ENCODE results near the gene SLC24A3.

Gene SLC24A3

GRCh38 chr20:19301843-19302242 lies 89.4 kb downstream of the SLC24A3 start (continued):
- TF ChIP-seq OVOL3 (tag by site-specific recombination; IDR thresholded peaks at IDR 0.05), result no peak

- no peak overlapping the region for H3K4me3 ChIP-seq (ENCODE audit: low read depth, low read length)
- H3K36me3 ChIP-seq (ENCODE audit: control insufficient read depth in 2 of 2, insufficient read depth in 1 of 2, low read length in 2 of 2), result no peaks in the 10 kb centered on the region
- no peaks in the 10 kb centered on the region for H3K9me3 ChIP-seq (ENCODE audit: control insufficient read depth, insufficient read depth, low read depth, low read length)
- no peak for TF ChIP-seq ZNF514 (tag by site-specific recombination; IDR thresholded peaks at IDR 0.05)
- no peak for TF ChIP-seq ZNF184 (tag by site-specific recombination; IDR thresholded peaks at IDR 0.05)
- TF ChIP-seq ZNF792 (tag by site-specific recombination; IDR thresholded peaks at IDR 0.05), result no peak
- no peak for TF ChIP-seq ZNF677 (tag by site-specific recombination; IDR thresholded peaks at IDR 0.05)
- no peak for TF ChIP-seq ZNF302 (tag by site-specific recombination; IDR thresholded peaks at IDR 0.05; ENCODE audit: low read depth)
- TF ChIP-seq PBX3 (CRISPR knock-in tag; IDR thresholded peaks at IDR 0.05), result no peak
- TF ChIP-seq, protein P1, sequence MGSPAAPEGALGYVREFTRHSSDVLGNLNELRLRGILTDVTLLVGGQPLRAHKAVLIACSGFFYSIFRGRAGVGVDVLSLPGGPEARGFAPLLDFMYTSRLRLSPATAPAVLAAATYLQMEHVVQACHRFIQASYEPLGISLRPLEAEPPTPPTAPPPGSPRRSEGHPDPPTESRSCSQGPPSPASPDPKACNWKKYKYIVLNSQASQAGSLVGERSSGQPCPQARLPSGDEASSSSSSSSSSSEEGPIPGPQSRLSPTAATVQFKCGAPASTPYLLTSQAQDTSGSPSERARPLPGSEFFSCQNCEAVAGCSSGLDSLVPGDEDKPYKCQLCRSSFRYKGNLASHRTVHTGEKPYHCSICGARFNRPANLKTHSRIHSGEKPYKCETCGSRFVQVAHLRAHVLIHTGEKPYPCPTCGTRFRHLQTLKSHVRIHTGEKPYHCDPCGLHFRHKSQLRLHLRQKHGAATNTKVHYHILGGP (tag by site-specific recombination; IDR thresholded peaks at IDR 0.05), result no peak
- TF ChIP-seq REPIN1 (tag by site-specific recombination; IDR thresholded peaks at IDR 0.05; ENCODE audit: low read depth), result no peak
- TF ChIP-seq, protein P2, sequence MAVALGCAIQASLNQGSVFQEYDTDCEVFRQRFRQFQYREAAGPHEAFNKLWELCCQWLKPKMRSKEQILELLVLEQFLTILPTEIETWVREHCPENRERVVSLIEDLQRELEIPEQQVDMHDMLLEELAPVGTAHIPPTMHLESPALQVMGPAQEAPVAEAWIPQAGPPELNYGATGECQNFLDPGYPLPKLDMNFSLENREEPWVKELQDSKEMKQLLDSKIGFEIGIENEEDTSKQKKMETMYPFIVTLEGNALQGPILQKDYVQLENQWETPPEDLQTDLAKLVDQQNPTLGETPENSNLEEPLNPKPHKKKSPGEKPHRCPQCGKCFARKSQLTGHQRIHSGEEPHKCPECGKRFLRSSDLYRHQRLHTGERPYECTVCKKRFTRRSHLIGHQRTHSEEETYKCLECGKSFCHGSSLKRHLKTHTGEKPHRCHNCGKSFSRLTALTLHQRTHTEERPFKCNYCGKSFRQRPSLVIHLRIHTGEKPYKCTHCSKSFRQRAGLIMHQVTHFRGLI (tag by site-specific recombination; IDR thresholded peaks at IDR 0.05), result no peak
- no peak for TF ChIP-seq KLF7 (tag by site-specific recombination; IDR thresholded peaks at IDR 0.05; ENCODE audit: borderline replicate concordance)
- POLR2A ChIA-PET, result no interaction called here
- CTCF ChIA-PET, result no interaction called here
- H3K27ac ChIP-seq (ENCODE audit: extremely low read depth, low read depth, low read length), result no peak overlapping the region
- H3K4me1 ChIP-seq (ENCODE audit: control insufficient read depth, insufficient read depth, low read length), result no peaks in the 10 kb centered on the region
Observed at GRCh38 chr20:19302714-19303113, 90.3 kb downstream of the SLC24A3 start.

GRCh38 chr20:19304389-19304788 lies 91.9 kb downstream of the SLC24A3 start:
- CTCF ChIA-PET, result no interaction called here
- no peaks in the 10 kb centered on the region for H3K4me1 ChIP-seq (ENCODE audit: control insufficient read depth, insufficient read depth, low read length)
- POLR2A ChIA-PET, result no interaction called here

GRCh38 chr20:19304886-19305415 lies 92.5 kb downstream of the SLC24A3 start:
- CTCF ChIA-PET, result no interaction called here
- Histone ChIP-seq H3K4me3 (ENCODE audit: low read depth, low read length) (no peak overlapping the region), H3K36me3 (ENCODE audit: control insufficient read depth in 2 of 2, insufficient read depth in 1 of 2, low read length in 2 of 2) (no peaks in the 10 kb centered on the region), H3K4me1 (ENCODE audit: control insufficient read depth, insufficient read depth, low read length) (no peaks in the 10 kb centered on the region), H3K27ac (ENCODE audit: extremely low read depth, low read depth, low read length) (no peak overlapping the region), H3K9me3 (ENCODE audit: control insufficient read depth, insufficient read depth, low read depth, low read length) (no peaks in the 10 kb centered on the region)
- POLR2A ChIA-PET, result no interaction called here
- TF ChIP-seq ZNF843 (tag by site-specific recombination; IDR thresholded peaks at IDR 0.05), result no peak
- no peak for TF ChIP-seq ZNF777 (tag by site-specific recombination; IDR thresholded peaks at IDR 0.05; ENCODE audit: borderline replicate concordance)
- TF ChIP-seq MYNN (tag by site-specific recombination; IDR thresholded peaks at IDR 0.05; ENCODE audit: borderline replicate concordance), result no peak
- TF ChIP-seq, protein P3, sequence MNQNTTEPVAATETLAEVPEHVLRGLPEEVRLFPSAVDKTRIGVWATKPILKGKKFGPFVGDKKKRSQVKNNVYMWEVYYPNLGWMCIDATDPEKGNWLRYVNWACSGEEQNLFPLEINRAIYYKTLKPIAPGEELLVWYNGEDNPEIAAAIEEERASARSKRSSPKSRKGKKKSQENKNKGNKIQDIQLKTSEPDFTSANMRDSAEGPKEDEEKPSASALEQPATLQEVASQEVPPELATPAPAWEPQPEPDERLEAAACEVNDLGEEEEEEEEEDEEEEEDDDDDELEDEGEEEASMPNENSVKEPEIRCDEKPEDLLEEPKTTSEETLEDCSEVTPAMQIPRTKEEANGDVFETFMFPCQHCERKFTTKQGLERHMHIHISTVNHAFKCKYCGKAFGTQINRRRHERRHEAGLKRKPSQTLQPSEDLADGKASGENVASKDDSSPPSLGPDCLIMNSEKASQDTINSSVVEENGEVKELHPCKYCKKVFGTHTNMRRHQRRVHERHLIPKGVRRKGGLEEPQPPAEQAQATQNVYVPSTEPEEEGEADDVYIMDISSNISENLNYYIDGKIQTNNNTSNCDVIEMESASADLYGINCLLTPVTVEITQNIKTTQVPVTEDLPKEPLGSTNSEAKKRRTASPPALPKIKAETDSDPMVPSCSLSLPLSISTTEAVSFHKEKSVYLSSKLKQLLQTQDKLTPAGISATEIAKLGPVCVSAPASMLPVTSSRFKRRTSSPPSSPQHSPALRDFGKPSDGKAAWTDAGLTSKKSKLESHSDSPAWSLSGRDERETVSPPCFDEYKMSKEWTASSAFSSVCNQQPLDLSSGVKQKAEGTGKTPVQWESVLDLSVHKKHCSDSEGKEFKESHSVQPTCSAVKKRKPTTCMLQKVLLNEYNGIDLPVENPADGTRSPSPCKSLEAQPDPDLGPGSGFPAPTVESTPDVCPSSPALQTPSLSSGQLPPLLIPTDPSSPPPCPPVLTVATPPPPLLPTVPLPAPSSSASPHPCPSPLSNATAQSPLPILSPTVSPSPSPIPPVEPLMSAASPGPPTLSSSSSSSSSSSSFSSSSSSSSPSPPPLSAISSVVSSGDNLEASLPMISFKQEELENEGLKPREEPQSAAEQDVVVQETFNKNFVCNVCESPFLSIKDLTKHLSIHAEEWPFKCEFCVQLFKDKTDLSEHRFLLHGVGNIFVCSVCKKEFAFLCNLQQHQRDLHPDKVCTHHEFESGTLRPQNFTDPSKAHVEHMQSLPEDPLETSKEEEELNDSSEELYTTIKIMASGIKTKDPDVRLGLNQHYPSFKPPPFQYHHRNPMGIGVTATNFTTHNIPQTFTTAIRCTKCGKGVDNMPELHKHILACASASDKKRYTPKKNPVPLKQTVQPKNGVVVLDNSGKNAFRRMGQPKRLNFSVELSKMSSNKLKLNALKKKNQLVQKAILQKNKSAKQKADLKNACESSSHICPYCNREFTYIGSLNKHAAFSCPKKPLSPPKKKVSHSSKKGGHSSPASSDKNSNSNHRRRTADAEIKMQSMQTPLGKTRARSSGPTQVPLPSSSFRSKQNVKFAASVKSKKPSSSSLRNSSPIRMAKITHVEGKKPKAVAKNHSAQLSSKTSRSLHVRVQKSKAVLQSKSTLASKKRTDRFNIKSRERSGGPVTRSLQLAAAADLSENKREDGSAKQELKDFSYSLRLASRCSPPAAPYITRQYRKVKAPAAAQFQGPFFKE (tag by site-specific recombination; IDR thresholded peaks at IDR 0.05; ENCODE audit: borderline replicate concordance), result no peak

More at GRCh38 chr20:19304389-19304788, 91.9 kb downstream of the SLC24A3 start:
- Histone ChIP-seq H3K36me3 (ENCODE audit: control insufficient read depth in 2 of 2, insufficient read depth in 1 of 2, low read length in 2 of 2) (no peaks in the 10 kb centered on the region), H3K9me3 (ENCODE audit: control insufficient read depth, insufficient read depth, low read depth, low read length) (no peaks in the 10 kb centered on the region), H3K27ac (ENCODE audit: extremely low read depth, low read depth, low read length) (no peak overlapping the region), H3K4me3 (ENCODE audit: low read depth, low read length) (no peak overlapping the region)
- TF ChIP-seq KLF1 (tag by site-specific recombination; IDR thresholded peaks at IDR 0.05) (no peak), FEZF1 (tag by site-specific recombination; IDR thresholded peaks at IDR 0.05) (no peak), ZNF571 (tag by site-specific recombination; IDR thresholded peaks at IDR 0.05) (no peak), ZNF530 (tag by site-specific recombination; IDR thresholded peaks at IDR 0.05; ENCODE audit: low read depth) (no peak), ZNF777 (tag by site-specific recombination; IDR thresholded peaks at IDR 0.05; ENCODE audit: borderline replicate concordance) (no peak), ZNF776 (tag by site-specific recombination; IDR thresholded peaks at IDR 0.05; ENCODE audit: borderline replicate concordance) (no peak), EGR2 (tag by site-specific recombination; IDR thresholded peaks at IDR 0.05; ENCODE audit: low read depth) (no peak), ZNF155 (tag by site-specific recombination; IDR thresholded peaks at IDR 0.05) (no peak)
- TF ChIP-seq, protein P4, sequence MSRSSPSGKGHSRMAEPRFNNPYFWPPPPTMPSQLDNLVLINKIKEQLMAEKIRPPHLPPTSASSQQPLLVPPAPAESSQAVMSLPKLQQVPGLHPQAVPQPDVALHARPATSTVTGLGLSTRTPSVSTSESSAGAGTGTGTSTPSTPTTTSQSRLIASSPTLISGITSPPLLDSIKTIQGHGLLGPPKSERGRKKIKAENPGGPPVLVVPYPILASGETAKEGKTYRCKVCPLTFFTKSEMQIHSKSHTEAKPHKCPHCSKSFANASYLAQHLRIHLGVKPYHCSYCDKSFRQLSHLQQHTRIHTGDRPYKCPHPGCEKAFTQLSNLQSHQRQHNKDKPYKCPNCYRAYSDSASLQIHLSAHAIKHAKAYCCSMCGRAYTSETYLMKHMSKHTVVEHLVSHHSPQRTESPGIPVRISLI (tag by site-specific recombination; IDR thresholded peaks at IDR 0.05), result no peak
